GM19463 (cell line): ENCODE data around the gene SMIM36.
"Not testable (repeated sequence)": the region's sequence is repeated elsewhere in the genome, so short reads cannot be mapped to it uniquely, and the experiment has no call there.

Source experiments
- ATAC-seq: cut with Tn5 transposase; IDR thresholded peaks from one replicate; pipeline ENCODE4 v1.9.1; 2021; ENCODE audit warnings: mild to moderate bottlenecking, moderate library complexity; ENCODE audit not compliant: unreplicated experiment

SMIM36 gene

DNA sequence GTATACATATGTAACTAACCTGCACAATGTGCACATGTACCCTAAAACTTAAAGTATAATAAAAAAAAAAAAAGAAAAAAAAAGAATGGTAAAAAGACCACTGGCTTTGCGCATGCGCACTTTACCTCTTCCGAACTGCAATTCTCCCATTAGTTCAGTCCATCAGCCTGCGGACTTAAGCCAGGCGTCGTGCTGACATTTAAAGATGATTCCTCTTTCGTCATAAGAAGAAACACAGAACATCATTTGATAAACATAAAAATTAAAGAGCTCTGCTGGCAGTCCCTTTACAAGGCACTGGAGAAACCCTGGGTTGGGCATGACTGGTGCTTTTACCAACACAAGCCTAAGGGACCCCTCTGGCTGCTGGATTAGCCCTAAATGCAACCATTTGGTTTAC is 3.6 kb downstream of the SMIM36 start:
- ATAC-seq = not testable (repeated sequence)

DNA sequence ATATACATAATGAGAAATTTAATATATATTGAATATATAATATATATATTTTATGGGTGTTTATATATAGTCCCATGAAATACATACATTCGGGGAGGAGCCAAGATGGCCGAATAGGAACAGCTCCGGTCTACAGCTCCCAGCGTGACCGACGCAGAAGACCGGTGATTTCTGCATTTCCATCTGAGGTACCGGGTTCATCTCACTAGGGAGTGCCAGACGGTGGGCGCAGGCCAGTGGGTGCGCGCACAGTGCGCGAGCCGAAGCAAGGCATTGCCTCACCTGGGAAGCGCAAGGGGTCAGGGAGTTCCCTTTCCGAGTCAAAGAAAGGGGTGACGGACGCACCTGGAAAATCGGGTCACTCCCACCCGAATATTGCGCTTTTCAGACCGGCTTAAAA is 9.6 kb downstream of the SMIM36 start:
- not testable (repeated sequence) for ATAC-seq

DNA sequence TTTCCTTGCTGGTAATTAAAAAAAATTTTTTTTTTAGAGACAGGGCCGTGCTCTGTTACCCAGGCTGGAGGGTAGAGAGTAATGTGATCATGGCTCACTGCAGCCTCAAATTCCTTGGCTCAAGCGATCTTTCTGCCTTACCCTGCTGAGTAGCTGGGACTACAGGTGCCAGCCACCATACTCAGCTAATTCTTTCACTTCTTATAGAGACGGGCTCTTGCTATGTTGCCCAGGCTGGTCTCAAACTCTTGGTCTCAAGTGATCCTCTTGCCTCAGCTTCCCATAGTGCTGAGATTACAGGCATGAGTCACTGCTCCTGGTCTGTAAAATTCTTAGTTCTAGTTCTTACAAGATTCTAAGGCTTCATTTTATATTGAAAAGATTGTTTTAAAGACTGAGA is 11.1 kb downstream of the SMIM36 start:
- no peak for ATAC-seq

DNA sequence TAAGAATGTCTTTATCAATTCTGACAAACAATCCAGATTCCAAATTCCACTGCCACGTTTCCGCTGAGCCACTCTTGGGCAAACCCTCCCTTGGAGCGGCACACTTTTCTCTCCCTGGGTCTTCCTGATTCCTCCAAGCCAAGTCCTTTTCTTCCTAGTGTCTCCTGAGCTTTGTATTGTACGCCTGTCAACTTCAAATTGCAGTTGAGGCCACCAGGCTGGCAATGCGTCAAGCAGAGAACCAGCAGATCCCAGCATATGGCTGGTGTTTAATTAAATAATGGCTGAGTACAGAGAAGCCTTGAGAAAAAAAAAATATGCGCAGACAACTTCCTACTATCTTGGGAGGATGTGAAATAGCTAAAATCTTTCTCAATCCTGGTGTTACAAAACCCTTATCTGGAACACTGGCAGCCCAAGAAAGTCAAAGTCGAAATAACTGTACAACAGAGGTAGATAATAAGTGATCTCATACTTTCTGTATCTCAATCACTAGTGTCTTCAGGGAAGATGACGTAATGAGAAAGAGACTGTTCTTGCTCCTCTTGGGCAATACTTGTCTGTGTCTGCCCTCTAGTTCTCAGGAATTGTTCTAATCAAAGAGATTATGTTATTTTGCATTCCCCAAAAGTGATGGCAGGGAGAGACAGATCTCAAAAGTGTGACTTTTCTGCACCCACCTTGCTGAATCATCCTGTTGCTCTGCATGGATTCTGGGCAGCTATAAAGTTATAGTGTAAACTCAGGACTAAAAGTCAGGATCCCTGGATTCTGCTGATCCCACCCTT is 15.0 kb downstream of the SMIM36 start:
- no peak for ATAC-seq

- no peak for ATAC-seq
Measured at GRCh38 chr17:55495239-55495638, 16.0 kb downstream of the SMIM36 start.

DNA sequence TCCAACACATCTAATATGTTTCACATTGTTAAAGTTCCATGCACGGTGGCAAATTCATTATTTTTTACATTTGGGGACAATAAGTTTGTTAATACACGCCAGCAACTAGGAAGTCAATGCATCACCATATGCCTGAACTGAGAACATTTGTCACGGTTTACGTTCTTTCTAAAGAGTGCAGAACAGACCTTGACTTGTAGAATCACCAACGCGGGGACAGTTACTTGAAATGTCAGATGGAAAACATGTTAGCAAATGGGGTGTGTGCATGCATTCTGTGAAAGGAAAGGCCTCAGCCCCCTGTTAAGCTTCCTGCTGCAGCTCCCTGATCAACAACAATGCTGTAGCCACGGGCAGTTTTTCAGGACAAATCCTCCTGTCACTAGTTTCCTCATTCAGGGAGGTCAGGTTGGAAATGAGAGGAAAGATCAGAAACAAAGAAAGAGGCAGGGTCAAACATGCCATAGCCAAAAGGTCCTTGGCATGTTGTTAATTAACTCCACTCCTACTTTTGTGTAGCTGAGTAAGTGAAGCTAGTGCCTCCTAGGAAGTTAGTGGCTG is 18.4 kb downstream of the SMIM36 start:
- no peak for ATAC-seq

- ATAC-seq = no peak
Measured at GRCh38 chr17:55490376-55490775, 20.9 kb downstream of the SMIM36 start.

GRCh38 chr17:55487695-55488432 is 23.4 kb downstream of the SMIM36 start:
- ATAC-seq = no peak

DNA sequence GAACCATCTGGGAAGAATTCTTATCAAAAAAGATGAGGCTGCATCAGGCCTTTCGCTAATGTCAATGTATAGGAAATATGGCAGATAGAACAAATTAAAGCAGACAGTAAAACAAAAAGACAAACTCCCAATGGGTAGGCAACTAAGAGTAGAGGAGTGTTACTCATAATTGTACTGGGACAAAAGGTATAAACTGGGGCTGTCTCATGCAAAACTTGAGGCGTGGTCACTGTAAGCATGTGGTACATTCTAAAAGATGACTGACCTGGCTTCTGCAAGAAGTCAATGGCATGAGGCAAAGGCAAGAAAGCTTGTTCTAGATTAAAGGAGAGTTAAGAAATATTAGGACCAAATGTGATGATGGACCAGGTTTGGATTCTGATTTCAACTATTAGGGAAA is 26.7 kb downstream of the SMIM36 start:
- no peak for ATAC-seq

DNA sequence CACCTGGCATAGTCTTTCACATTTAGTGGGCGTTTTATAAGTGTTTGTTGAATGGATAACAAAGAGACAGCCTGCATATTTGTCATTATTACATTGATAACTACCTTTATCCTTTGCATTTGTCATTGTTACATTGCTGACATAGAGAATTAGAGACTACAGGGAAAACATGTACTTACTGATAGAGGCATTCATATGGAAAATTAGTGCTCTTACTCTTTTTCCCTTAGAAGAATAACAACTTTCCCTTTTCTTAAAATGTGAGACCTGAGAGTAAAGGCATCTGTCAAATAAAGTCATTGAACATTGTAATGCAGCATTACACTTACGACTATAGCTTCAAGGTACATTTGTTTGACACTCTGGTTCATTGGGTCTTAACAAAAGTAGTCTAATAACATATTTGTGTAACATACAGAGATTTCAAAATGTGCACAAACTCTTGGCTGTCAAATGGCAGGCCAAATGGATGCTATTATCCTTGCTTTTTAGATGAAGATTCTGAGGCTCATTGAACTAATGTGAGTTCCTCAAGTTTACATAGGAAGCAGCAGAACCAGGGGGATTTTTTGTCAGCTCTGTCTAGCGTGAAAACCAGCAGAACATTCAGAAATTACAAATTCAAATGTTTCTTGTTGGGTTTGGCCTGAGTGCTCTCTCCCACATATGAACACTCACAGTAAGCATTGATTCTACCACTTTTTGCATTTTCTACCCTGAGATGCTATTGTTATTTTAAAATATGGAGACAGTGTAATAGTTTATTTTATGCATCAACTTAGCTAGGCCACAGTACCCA is 28.5 kb downstream of the SMIM36 start:
- no peak for ATAC-seq

GRCh38 chr17:55480631-55481315 is 30.5 kb downstream of the SMIM36 start:
- no peak for ATAC-seq

DNA sequence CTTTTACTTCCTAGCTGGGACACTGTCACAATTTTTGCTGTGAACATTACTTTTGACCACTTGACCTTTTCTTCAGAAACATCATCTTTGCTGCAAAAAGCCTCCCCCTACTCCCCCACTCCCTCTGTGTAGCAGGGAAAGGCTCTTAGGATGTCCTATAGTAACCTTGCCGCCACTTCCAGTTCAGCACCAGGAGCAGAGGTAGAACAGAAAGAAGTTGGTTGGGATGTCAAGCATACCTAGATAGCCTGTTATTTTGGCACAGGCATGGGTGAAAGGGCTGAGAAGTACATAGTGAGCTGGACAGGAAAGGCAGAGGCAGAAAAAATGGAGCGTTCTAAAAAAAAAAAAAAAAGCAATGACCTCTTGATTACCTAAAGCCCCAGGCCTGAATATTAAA is 31.3 kb downstream of the SMIM36 start:
- ATAC-seq = no peak

DNA sequence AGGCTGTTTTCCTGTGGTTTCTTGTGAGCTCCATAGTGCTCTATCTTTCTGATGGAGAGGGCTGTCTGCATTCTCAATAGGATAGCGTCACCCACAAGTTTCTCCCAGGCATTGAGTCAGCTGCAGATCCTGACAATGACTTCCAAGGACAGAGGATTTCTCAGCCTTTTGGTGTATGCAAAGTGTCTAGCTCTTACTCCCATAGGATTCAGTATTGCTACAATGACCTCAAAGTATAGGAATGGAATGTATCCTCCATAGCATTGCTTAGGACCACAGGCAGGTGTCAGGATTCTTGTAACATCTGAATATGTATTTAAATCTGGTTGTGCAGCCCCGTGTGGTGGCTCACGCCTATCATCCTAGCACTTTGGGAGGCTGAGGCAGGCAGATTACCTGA is 32.3 kb downstream of the SMIM36 start:
- no peak for ATAC-seq

GRCh38 chr17:55466671-55467070 is 44.6 kb downstream of the SMIM36 start:
- ATAC-seq = no peak

GRCh38 chr17:55465771-55466170 is 45.5 kb downstream of the SMIM36 start:
- ATAC-seq = not testable (repeated sequence)

DNA sequence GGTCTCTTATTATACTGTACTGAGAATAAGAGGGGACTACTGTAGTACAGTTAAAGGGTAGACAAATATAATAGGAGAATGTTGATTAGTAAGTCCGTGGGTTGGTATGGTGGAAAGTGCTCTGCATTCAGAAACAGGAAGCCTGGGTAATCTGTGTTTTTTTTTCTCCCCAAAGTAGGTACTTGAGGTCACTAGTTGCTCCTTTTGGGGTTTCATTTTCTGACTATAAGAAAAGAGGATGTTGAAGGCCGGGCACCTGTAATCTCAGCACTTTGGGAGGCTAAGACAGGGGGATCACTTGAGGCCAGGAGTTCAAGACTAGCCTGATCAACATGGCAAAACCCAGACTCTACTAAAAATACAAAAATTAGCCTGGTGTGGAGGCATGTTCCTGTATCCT is 47.7 kb downstream of the SMIM36 start:
- peak; percentile 62 for ATAC-seq

DNA sequence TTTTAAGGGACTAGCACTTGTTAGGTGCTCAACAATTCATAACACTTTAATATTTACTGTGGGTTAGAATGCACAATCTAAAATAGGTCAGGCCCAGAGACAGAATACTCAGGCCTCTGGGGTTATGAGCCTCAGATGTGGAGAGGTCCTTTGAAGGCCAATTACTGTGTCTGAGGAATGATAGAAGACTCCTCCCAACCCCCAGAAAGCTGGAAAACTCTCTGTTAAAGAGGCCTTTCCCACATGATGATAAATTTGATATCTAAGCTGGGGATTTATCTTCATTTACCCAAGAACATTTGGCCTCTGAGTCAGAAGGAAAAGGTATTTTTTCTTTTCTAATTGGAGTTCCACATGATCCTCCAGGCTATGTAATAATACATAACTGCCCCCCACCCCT is 48.5 kb downstream of the SMIM36 start:
- no peak for ATAC-seq

DNA sequence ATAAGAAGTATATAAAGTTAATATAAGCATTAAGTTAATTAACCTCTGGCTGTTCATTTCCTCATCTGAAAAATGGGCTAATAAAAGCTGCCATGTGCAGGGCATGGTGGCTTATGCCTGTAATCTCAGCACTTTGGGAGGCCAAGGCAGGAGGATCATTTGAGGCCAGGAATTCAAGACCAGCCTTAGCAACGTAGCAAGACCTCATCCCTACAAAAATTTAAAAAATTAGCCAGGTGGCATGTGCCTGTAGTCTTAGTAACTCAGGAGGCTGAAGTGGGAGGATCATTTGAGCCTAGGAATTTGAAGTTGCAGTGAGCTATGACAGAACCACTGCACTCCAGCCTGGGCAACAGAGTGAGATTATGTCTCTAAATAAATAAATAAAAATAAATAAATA is 49.0 kb downstream of the SMIM36 start:
- ATAC-seq = no peak

DNA sequence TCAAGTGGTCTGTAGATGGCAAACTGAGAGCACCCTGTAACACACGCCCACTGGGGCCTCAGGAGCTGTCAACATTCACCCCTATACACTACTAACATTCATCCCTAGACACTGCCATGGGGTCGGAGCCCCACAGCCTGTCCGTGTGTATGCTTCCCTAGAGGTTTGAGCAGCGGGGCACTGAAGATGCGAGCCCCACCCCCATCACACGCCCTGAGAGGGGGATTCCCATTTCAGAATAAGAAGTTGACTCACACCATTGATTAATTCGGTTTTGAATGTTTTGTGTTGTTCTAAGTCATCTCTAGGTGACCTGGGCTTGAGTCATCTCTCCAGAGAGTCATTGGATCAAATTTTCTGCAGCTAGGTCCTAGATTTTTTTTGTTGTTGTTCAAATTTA is 52.3 kb downstream of the SMIM36 start:
- ATAC-seq = peak; percentile 77

GRCh38 chr17:55458287-55458900 is 52.9 kb downstream of the SMIM36 start:
- ATAC-seq = no peak
